Fibroblast of mammary gland (primary cell): ENCODE measurements around the gene KRTAP10-8.
"Not testable (repeated sequence)": the region's sequence is repeated elsewhere in the genome, so short reads cannot be mapped to it uniquely, and the experiment has no call there.

Source experiments
- DNase-seq: peaks from one replicate; pipeline ENCODE4 v3.0.0-alpha.2; 2010; ENCODE audit warnings: low read depth
- H3K4me3 ChIP-seq: 2 replicates; pipeline ENCODE4 v1.5.1; 2011; ENCODE audit warnings: low read depth, mild to moderate bottlenecking, low read length, moderate library complexity; ENCODE audit not compliant: control insufficient read depth
- TF ChIP-seq, protein P1 (sequence below): conservative IDR thresholded peaks from 2 replicates; pipeline ENCODE4 v1.5.1; 2011; ENCODE audit warnings: low read depth, low read length, inconsistent platforms; ENCODE audit not compliant: control insufficient read depth, insufficient read depth

KRTAP10-8 gene

DNA sequence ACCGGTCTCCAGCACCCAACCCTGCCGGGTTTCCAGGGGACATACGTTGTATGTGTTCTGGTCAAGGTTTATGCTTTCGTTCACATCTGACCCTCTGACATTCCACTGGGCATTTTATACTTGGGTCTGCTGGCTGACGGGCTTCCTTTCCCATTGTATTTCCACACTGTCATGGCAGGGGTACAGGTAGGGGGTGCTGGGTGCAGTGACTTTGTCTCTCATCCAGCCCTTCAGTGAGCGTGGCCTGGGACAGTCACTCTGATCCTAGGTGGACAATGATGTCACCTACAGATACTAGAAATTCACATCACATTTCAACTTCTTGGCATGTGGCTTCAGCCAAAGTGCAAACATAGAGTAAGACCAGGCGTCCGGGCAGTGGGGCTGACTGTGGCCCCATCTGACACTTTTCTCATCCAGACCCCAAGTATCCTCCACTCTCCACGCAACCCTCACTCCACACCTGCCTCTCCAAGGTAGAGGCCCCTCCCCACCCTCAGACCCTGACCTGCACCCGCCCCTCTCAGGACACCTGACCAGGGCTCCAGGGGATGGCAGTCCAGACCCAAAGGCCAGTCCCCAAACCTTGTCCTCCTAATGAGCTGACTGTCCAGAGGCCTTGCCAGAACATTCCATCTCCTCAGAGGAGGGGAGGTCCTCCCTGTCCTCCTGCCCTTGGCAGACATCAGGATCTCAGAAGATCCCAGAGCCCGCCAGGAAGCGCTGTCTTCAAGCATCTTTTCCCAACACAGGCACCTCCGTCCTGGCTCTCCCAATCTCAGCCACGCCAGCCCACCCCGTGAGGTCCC lies 24.5 kb downstream of the KRTAP10-8 start:
- TF ChIP-seq, protein P1, sequence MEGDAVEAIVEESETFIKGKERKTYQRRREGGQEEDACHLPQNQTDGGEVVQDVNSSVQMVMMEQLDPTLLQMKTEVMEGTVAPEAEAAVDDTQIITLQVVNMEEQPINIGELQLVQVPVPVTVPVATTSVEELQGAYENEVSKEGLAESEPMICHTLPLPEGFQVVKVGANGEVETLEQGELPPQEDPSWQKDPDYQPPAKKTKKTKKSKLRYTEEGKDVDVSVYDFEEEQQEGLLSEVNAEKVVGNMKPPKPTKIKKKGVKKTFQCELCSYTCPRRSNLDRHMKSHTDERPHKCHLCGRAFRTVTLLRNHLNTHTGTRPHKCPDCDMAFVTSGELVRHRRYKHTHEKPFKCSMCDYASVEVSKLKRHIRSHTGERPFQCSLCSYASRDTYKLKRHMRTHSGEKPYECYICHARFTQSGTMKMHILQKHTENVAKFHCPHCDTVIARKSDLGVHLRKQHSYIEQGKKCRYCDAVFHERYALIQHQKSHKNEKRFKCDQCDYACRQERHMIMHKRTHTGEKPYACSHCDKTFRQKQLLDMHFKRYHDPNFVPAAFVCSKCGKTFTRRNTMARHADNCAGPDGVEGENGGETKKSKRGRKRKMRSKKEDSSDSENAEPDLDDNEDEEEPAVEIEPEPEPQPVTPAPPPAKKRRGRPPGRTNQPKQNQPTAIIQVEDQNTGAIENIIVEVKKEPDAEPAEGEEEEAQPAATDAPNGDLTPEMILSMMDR: no peak
- H3K4me3 ChIP-seq: no peak overlapping the region
- DNase-seq: no peak

DNA sequence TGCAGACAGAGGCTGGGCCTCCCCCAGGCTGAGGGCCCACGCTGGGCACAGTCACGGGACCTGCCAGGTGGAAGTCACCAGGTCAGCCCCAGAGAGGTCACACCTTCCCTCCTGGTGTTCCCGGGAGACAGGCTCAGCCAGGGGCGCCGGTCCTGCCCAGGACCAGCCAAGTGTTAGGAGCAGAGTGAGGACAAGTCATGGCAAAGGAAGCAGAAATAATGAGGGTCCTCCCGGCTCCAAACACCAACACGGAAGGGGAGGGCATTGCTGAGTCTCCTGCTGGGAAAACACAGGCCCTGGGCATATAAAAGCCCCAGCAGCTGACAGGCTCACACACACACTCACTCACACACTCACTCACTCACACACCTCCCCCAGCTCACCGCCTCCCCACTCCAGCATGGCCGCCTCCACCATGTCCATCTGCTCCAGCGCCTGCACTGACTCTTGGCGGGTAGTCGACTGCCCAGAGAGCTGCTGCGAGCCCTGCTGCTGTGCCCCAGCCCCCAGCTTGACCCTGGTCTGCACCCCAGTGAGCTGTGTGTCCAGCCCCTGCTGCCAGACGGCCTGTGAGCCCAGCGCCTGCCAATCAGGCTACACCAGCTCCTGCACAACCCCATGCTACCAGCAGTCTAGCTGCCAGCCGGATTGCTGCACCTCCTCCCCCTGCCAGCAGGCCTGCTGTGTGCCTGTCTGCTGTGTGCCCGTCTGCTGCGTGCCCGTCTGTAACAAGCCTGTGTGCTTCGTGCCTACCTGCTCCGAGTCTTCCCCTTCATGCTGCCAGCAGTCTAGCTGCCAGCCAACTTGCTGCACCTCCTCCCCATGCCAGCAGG lies 25.4 kb downstream of the KRTAP10-8 start, which contains the start of gene KRTAP10-10:
Gene KRTAP10-10, plus strand, starts transcription at position 339 of the 833 bp plus-strand sequence. Its CDS starts 62 bp downstream, at position 401.
- H3K4me3 ChIP-seq: no peak within 1 kb of the TSS
- DNase-seq: no peak
- TF ChIP-seq, protein P1: no peak

DNA sequence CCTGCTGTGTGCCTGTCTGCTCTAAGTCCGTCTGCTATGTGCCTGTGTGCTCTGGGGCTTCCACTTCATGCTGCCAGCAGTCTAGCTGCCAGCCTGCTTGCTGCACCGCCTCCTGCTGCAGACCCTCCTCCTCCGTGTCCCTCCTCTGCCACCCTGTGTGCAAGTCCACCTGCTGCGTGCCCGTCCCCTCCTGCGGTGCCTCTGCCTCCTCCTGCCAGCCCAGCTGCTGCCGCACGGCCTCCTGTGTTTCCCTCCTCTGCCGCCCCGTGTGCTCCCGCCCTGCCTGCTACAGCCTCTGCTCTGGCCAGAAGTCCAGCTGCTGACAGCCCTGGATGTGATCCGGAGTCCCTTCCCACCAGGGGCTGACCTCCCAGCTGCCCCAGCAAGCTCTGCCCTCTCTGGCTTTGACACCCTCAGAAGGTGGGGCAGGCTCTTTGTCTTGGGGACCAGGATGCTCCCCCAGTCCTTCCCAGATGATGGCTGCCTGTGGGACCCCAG lies 26.0 kb downstream of the KRTAP10-8 start:
- DNase-seq, H3K4me3 ChIP-seq: not testable (repeated sequence)

DNA sequence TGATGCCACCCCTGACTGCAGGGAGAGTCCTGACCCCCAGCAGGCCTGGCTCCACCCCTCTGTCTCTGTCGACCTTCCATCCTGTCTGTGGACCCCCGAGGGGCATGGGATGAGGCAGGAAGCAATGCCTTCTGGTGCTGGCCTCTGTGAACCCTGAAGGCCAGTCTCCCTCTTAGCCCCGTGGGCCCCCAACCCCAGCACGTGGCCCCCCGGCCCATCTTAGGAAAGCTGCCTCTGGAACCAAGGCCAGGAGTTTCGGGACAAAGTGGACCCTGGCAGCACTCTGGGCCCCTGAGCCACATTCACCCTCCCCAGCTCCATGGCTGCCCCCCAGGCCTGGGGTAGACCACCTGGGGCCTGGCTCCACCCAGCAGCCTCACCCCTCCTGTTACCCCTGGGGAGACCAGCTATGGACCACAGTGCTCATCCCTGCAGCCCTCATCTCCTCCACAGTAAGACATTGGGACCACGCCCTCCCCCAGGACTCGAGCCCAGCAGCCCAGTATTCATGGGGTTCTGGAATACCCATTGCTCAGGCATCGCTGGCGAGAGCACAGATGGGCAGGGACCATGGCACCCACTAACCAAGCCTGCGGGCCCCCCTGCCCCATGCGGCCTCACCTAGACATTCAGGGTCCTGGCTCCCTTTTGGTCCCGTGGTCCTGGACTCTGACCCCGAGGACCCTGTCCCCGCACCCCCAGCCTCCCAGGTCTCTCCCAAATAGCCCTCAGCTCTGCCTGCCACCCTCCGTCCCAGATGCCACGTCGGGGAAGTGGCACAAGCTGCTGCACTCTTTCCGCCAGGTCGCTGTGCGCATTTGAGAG lies 26.8 kb downstream of the KRTAP10-8 start:
- not testable (repeated sequence) for H3K4me3 ChIP-seq, DNase-seq

DNA sequence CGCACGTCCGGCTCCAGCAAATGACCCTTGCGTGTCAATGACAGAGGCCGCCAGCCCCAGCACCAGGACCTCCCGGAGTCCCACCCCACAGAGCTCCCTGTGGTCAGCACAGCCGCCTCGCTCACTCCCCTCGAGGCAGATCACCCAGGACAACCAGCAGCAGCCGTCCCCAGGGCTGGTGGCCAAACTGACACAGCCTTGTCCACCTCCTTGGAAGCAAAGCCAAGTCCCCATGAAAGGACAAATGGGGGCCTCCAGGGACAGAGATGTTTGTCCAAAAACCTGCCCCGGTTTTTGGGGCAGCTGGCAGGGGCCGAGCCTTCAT lies 27.4 kb downstream of the KRTAP10-8 start:
- TF ChIP-seq, protein P1: no peak
- H3K4me3 ChIP-seq: no peak overlapping the region
- no peak for DNase-seq

DNA sequence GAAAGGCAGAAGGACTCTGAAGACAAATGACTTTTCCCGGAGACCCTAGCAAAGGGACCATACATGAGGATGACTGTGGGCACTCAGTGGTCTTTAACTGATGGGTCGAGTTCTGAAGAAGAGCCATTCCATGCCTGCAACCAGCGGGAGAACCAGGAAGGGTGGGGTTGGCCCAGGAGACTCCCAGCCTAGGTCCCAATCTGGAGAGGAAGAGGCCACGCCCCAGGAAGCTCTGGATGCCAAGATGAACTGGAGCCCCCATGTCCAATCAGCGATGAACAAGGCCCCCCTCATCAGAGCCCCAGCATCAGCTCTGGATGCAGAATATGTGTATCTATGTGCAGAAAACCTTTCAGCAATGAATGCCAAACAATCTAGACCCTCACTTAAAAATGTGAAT lies 28.9 kb downstream of the KRTAP10-8 start:
- H3K4me3 ChIP-seq: no peak overlapping the region
- DNase-seq: no peak
- TF ChIP-seq, protein P1: no peak

DNA sequence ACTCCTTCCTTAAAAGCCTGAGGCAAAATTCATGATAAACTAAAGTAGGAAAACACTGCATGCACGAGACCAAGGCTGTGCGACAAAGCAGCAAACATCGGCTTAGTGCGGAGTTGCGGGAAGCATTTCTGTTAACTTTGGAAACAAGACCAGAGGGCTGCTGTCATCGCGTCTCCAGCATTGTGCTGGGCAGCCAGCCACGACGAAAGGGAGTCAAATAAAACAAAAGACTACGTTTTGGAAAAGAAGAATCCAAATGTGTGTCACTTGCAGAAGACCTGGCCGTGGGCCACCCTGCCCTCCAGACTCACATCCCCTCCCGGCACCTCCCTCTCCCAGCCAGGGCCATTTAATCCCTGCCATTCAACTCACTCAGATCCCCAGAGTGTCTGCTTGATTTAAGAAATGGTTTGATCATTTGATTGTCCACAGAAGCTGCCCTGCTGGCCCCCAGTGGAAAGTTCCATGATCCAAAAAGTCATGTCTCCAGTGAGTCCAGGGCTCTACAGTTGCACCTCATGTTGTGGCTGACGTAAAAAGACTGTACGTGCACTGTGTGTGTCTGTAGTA lies 31.9 kb downstream of the KRTAP10-8 start:
- TF ChIP-seq, protein P1: no peak
- H3K4me3 ChIP-seq: no peak overlapping the region
- DNase-seq: no peak
